Left renal cortex interstitium (tissue), 4 donors: ENCODE data around the gene DPH5. TPM values are rescaled to one million over a fixed set of nuclear protein-coding genes. Genes with fewer than 3 reads are reported as not detected.
"Not testable (repeated sequence)": the region's sequence is repeated elsewhere in the genome, so short reads cannot be mapped to it uniquely, and the experiment has no call there.

Experiments used
- DNase-seq, 4 donors: peaks; one replicate each; pipeline ENCODE4 v3.0.0-alpha.2; 2013; ENCODE audit warnings: low read depth in 4 of 4, low spot score in 2 of 4, missing footprints in 1 of 4
- polyA plus RNA-seq, 4 donors: library from polyadenylated mRNA; unstranded; fragments of 120-200 nt; gene quantifications; one replicate each; pipeline ENCODE4 v1.2.1, GENCODE V29; 2013; ENCODE audit not compliant: insufficient read length in 4 of 4

DPH5 gene
- polyA plus RNA-seq = 10 to 100 TPM; 48.9 to 67.2 (median 56.9) TPM

GRCh38 chr1:101025657-101026429, at the start of gene DPH5:
TSS of gene DPH5 (minus strand) at chr1:101025784. CDS start at chr1:101025443, 341 bp downstream.
- DNase-seq = peak; percentile 70 to 90 (median 84)

- DNase-seq = no peak
Observed at GRCh38 chr1:101073836-101074235, 48.3 kb upstream of the DPH5 start.

GRCh38 chr1:101071470-101071891, 45.9 kb upstream of the DPH5 start:
- no peak for DNase-seq

GRCh38 chr1:101069158-101069557, 43.6 kb upstream of the DPH5 start:
- DNase-seq = no peak

- not testable (repeated sequence) for DNase-seq
Observed at GRCh38 chr1:101066937-101067335, 41.4 kb upstream of the DPH5 start.

- no peak for DNase-seq
Observed at GRCh38 chr1:101066260-101066936, 40.8 kb upstream of the DPH5 start.

- no peak for DNase-seq
Observed at GRCh38 chr1:101065575-101065974, 40.0 kb upstream of the DPH5 start.

GRCh38 chr1:101064697-101065096, 39.1 kb upstream of the DPH5 start:
- no peak for DNase-seq

- DNase-seq = no peak
Observed at GRCh38 chr1:101060992-101061391, 35.4 kb upstream of the DPH5 start.

- DNase-seq = no peak
Observed at GRCh38 chr1:101059945-101060542, 34.5 kb upstream of the DPH5 start.

- no peak for DNase-seq
Observed at GRCh38 chr1:101055623-101056022, 30.0 kb upstream of the DPH5 start.

- no peak for DNase-seq
Observed at GRCh38 chr1:101051688-101052638, 26.4 kb upstream of the DPH5 start.

GRCh38 chr1:101050869-101051268, 25.3 kb upstream of the DPH5 start:
- DNase-seq = no peak

- no peak for DNase-seq
Observed at GRCh38 chr1:101044749-101045148, 19.2 kb upstream of the DPH5 start.

GRCh38 chr1:101044259-101044658, 18.7 kb upstream of the DPH5 start:
- DNase-seq = no peak

- no peak for DNase-seq
Observed at GRCh38 chr1:101043776-101044175, 18.2 kb upstream of the DPH5 start.

- no peak for DNase-seq
Observed at GRCh38 chr1:101041300-101041699, 15.7 kb upstream of the DPH5 start.

- no peak for DNase-seq
Observed at GRCh38 chr1:101040666-101041065, 15.1 kb upstream of the DPH5 start.

GRCh38 chr1:101039245-101039644, 13.7 kb upstream of the DPH5 start:
- DNase-seq = no peak

GRCh38 chr1:101037316-101037715, 11.7 kb upstream of the DPH5 start:
- no peak for DNase-seq
